Karpas-422 (cell line): ENCODE measurements around the gene TRPV2. TPM values are rescaled to one million over a fixed set of nuclear protein-coding genes. Genes with fewer than 3 reads are reported as not detected.

ENCODE experiments used
- DNase-seq: peaks from one replicate; pipeline ENCODE4 v3.0.0-alpha.2; 2015
- H2AFZ ChIP-seq: fragments of 200-600 bp; sonication (generic); 2 replicates; pipeline ENCODE4 v1.6.1; 2014; ENCODE audit warnings: antibody characterized with exemption, low read length, mixed read lengths
- H3K27ac ChIP-seq: fragments of 200-600 bp; sonication (generic); 2 replicates; pipeline ENCODE4 v1.5.1; 2014; ENCODE audit warnings: mild to moderate bottlenecking, low read length, moderate library complexity
- H3K27me3 ChIP-seq: fragments of 200-600 bp; sonication (generic); 2 replicates; pipeline ENCODE4 v1.6.1; 2014; ENCODE audit warnings: low read length, mixed read lengths
- H3K36me3 ChIP-seq: fragments of 200-600 bp; sonication (generic); 2 replicates; pipeline ENCODE4 v1.6.1; 2014; ENCODE audit warnings: low read length, mixed read lengths; ENCODE audit not compliant: insufficient read depth
- H3K4me1 ChIP-seq: fragments of 200-600 bp; sonication (generic); 2 replicates; pipeline ENCODE4 v1.6.1; 2014; ENCODE audit warnings: mild to moderate bottlenecking, low read length, mixed read lengths
- H3K4me2 ChIP-seq: fragments of 200-600 bp; sonication (generic); 2 replicates; pipeline ENCODE4 v1.6.1; 2014; ENCODE audit warnings: low read length, low read depth, mild to moderate bottlenecking; ENCODE audit not compliant: poor library complexity, severe bottlenecking
- H3K4me3 ChIP-seq: fragments of 200-600 bp; sonication (generic); 2 replicates; pipeline ENCODE4 v1.5.1; 2014; ENCODE audit warnings: mild to moderate bottlenecking, antibody characterized with exemption, low read length, mixed read lengths
- H3K79me2 ChIP-seq: fragments of 200-600 bp; sonication (generic); 2 replicates; pipeline ENCODE4 v1.6.1; 2014; ENCODE audit warnings: mild to moderate bottlenecking, low read length, mixed read lengths
- H3K9ac ChIP-seq: fragments of 200-600 bp; sonication (generic); 2 replicates; pipeline ENCODE4 v1.6.0; 2014; ENCODE audit warnings: low read length
- H3K9me2 ChIP-seq: fragments of 200-600 bp; sonication (generic), shearing (Covaris generic); replicated peaks from 2 replicates; pipeline ENCODE4 v1.6.0; 2014; ENCODE audit warnings: mild to moderate bottlenecking, low read length, moderate library complexity; ENCODE audit not compliant: insufficient read depth
- H3K9me3 ChIP-seq: fragments of 300-700, 200-600 bp; sonication (generic); 2 replicates; pipeline ENCODE4 v1.6.1; 2014; ENCODE audit warnings: low read length, mixed read lengths
- H4K20me1 ChIP-seq: fragments of 200-600 bp; sonication (generic); 2 replicates; pipeline ENCODE4 v1.6.1; 2014; ENCODE audit warnings: mild to moderate bottlenecking, antibody characterized with exemption, low read length, low read depth; ENCODE audit not compliant: insufficient read depth
- total RNA-seq: library from RNA; depleted of rRNA; stranded (reverse); fragments of >200 nt; shearing (Covaris generic); gene quantifications from 2 replicates; pipeline ENCODE4 v1.2.3, GENCODE V29; 2014; ENCODE audit warnings: low replicate concordance

Gene TRPV2
- total RNA-seq, 1 experiment from 2014 or later = 14.2 TPM

DNA sequence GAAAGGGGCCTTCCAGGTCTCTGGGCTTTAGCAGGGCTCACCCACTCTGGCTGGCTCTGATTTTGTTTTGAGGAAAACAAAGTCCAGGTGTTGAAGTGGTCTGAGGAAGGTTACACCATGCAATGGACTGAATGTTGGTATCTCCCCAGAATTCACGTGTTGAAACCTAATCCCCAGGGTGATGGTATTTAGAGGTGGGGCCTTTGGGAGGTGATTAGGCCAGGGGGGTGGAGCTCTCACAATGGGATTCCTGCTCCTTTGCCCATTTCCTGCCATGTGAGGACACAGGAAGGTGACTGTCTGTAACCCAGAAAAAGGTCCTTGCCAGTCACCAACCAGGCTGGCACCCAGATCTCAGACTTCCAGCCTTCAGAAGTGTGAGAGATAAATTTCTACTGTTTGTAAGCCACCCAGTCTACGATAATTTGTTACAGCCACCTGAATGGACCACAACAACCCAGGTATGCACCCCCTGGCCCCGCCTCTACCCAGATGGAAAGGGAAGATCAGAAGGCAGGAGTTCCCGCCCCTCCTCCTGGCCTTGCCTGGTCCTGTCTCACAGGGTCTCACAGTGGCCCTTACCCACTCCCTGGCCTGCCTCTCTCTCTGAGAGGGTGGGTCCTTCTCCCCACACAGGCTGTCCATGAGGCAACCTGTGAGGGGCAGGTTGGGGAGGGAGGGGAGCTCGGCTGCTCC is 44.6 kb downstream of the TRPV2 start:
- H3K79me2 ChIP-seq = no peaks in the 10 kb centered on the region
- no peaks in the 10 kb centered on the region for H3K27me3 ChIP-seq
- H3K4me1 ChIP-seq = no peaks in the 10 kb centered on the region
- H3K36me3 ChIP-seq = no peaks in the 10 kb centered on the region
- no peak overlapping the region for H3K4me3 ChIP-seq
- no peaks in the 10 kb centered on the region for H4K20me1 ChIP-seq
- no peak overlapping the region for H3K27ac ChIP-seq
- no peak for DNase-seq
- H3K9me2 ChIP-seq = no peaks in the 10 kb centered on the region
- H3K4me2 ChIP-seq = no peak overlapping the region
- no peak overlapping the region for H2AFZ ChIP-seq
- no peak overlapping the region for H3K9ac ChIP-seq
- H3K9me3 ChIP-seq = no peaks in the 10 kb centered on the region

DNA sequence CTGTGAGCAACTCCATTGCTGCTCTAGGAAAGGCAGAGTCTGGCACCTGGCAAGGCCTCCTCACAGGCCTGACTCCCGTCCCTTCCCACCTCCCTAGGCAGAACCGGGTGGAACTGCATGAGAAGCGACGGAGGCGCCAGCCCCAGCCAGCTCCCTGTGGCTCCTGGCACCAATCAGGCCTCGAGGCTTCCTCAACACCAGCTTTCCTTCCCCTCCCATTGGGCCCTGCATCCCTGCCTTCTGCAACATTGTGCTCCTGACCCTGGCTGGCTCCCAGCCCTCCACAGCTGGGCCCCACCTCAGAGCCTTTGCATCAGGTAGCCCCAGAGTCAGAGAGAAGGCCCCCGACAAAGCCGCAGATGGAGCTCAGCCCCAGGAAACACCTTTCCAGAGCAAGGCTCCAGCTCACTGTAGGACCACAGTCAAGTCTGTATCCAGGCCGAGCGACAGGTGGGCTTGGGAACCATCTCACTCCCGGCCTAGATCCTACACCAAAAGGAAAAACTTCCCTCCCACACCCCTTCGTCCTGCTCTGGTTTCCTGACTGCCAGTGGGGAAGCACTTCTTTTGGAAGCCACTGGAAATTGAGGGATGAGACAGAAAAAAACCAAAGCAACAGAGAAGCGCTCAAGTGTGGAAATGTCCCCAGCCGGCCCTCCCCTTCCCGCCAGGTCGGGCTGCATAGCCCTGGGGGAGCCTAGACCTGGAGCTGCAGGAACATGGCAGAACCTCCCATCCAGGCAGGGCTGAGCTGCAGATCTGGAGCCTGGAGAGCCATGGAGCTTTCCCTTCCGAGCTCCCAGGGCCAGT is 45.6 kb downstream of the TRPV2 start:
- H3K9ac ChIP-seq = no peak overlapping the region
- H3K9me2 ChIP-seq = no peaks in the 10 kb centered on the region
- H3K9me3 ChIP-seq = no peaks in the 10 kb centered on the region
- H3K79me2 ChIP-seq = no peaks in the 10 kb centered on the region
- H3K27me3 ChIP-seq = no peaks in the 10 kb centered on the region
- no peaks in the 10 kb centered on the region for H3K4me1 ChIP-seq
- H3K4me2 ChIP-seq = no peak overlapping the region
- no peaks in the 10 kb centered on the region for H3K36me3 ChIP-seq
- no peak overlapping the region for H3K27ac ChIP-seq
- H3K4me3 ChIP-seq = no peak overlapping the region
- no peaks in the 10 kb centered on the region for H4K20me1 ChIP-seq
- H2AFZ ChIP-seq = no peak overlapping the region
- no peak for DNase-seq

DNA sequence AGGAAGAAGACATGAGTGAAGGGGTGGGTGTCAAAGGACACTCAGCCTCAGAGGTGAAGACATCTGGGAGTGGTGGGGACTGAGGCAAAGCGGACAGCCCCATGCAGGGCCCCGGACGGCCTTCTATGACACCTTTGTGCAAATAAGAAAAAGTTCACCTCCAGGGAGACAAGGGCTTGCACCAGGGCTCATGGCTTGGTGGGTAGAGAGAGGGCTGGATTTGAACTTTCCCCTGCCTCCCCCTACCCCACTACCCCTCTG is 46.2 kb downstream of the TRPV2 start:
- no peaks in the 10 kb centered on the region for H3K4me1 ChIP-seq
- no peak overlapping the region for H3K4me3 ChIP-seq
- H3K79me2 ChIP-seq = no peaks in the 10 kb centered on the region
- no peak overlapping the region for H3K27ac ChIP-seq
- DNase-seq = no peak
- no peak overlapping the region for H3K9ac ChIP-seq
- H3K4me2 ChIP-seq = no peak overlapping the region
- H3K9me2 ChIP-seq = no peaks in the 10 kb centered on the region
- H2AFZ ChIP-seq = no peak overlapping the region
- no peaks in the 10 kb centered on the region for H3K27me3 ChIP-seq
- no peaks in the 10 kb centered on the region for H4K20me1 ChIP-seq
- H3K9me3 ChIP-seq = no peaks in the 10 kb centered on the region
- no peaks in the 10 kb centered on the region for H3K36me3 ChIP-seq

DNA sequence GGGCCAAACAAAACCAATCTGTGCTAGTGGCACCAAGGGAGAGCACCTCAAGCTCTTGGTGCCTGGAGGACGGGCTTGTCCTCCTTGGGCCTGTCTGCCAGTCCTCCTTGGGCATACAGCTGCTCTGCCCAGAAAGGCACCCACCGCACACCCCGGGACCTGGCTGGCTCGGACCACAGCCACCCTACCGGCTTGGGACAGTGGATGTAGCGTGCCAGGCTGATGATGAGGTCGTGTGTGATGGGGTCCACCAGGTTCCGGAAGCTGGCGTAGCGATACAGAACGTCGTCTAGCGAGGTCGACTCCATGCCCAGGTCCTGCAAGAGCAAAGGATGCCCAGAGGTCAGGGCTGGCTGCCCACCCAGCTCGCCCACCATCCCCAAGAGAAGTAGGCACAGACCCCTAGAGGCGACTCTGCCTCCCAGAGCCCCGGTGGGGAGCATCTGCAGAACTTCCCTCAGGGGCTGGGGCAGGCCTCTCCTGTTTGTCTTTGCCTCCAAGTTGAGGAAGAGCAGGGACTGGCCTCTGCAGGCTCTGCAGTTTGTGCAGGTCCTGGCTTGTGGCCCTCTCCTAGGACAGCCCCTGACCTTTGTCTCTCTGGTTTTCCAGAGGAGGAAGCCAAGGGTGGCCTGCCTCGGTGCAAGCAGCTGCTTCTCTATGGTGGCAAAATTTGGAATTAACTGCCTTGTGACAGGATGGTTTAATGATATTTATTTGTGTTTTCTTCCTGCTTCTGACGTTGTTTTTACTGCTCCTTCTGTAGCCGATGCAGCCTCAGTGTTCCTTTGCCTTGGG is 46.9 kb downstream of the TRPV2 start:
- Histone ChIP-seq H2AFZ (no peak overlapping the region), H3K4me2 (no peak overlapping the region), H3K9me2 (no peaks in the 10 kb centered on the region), H3K27ac (no peak overlapping the region), H4K20me1 (no peaks in the 10 kb centered on the region), H3K9ac (no peak overlapping the region), H3K9me3 (no peaks in the 10 kb centered on the region), H3K36me3 (no peaks in the 10 kb centered on the region), H3K4me1 (no peaks in the 10 kb centered on the region), H3K27me3 (no peaks in the 10 kb centered on the region), H3K4me3 (no peak overlapping the region), H3K79me2 (no peaks in the 10 kb centered on the region)
- DNase-seq = no peak

DNA sequence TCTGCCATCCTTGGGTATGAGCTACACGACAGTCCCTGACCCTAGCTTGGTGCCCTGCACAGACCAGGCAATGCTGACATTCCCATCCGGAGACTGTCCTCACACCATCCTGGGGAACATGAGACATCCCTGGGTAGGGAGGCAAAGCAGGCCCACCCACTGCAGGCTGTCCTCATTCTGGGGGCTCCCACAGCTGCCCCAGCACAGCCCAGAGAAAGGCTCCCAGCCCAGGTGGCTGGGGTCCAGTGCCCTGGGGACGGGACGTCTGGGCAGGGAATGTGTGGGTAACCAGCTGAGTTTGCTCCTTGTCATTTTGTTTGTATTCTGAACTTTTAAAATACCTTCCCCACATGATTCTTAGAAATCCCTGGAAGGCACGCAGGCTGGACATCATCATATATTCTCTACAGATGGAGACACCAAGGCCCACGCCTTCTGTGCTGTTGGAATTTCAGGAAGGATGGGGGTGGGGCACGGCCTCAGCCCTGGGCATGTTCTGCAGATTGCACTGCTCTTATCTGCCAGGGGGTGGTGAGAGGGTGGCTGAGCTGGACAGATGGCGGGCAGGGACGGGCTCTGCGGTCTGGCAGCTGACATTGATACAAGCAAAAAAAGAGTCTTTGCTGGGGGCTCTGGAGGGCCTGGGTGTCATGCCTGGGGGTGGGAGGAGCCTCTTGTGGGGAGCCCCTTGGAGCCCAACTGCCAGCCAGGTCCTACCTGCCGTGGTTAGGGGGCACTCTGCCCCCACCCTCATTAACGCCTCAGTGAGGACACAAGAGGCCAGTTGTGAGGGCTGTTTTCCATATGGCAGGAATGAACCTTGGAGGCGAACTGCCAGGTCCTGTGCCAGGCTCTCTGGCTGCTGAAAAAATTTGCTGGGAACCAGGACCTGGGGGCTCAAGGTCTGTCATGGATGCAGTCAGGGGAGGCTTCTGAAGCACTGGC is 48.3 kb downstream of the TRPV2 start:
- Histone ChIP-seq H3K9me3 (no peaks in the 10 kb centered on the region), H3K4me1 (no peaks in the 10 kb centered on the region), H3K9ac (no peak overlapping the region), H3K79me2 (no peaks in the 10 kb centered on the region), H3K27me3 (no peaks in the 10 kb centered on the region), H3K27ac (no peak overlapping the region), H3K9me2 (no peaks in the 10 kb centered on the region), H3K4me2 (no peak overlapping the region), H2AFZ (no peak overlapping the region), H4K20me1 (no peaks in the 10 kb centered on the region), H3K36me3 (no peaks in the 10 kb centered on the region), H3K4me3 (no peak overlapping the region)
- no peak for DNase-seq

DNA sequence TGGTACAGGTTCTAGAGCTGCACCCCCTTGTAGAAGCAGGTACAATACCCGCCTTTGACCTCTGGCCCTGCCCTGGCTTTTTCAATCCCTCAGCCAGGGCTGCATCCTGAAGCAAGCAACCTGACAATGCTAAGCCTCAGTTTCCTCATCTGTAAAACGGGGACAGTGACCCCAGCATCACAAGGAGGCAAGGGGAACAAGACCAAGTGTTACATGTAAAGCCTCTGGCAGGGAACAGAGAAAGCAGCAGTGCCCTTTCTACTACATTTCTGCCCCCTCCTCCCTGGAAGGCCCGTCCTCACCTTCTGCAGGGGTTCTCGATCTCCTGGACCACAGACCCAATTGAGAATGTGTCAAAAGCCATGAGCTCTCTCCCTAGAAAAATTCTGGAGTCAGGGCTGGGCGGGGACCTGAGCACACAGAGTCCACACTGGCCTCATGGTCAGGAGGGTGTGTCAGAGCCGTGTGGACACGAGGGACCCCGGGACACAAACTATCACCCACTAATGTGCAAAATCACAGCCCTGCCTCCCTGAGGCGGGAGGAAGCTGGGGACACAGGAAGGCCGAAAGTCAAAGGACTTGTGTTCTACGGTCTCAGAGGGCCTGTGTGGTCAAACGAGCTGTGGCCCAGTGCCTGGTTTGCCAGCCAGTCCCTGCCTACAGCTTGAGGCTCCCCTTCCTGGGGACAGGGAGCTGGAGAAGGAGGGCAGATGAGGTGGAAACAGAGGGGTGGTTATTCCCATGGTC is 49.1 kb downstream of the TRPV2 start:
- H3K4me1 ChIP-seq = no peaks in the 10 kb centered on the region

DNA sequence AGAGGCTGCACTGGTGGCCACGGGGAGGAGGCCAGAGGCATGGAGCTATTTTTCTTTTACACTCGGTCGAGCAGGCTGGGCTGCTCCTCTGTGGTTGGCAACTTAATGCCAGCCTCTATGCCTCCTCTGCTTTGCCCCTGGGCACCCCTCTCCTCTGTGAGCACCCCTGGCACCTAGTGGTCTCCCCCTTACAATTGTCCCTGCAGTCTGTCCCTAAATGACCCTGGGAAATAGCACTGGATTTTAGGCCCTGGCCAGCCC is 49.6 kb downstream of the TRPV2 start:
- no peaks in the 10 kb centered on the region for H3K36me3 ChIP-seq
- DNase-seq = no peak
- H3K4me1 ChIP-seq = no peaks in the 10 kb centered on the region
- no peak overlapping the region for H3K4me2 ChIP-seq
- H3K9me2 ChIP-seq = no peaks in the 10 kb centered on the region
- H3K9ac ChIP-seq = no peak overlapping the region
- no peak overlapping the region for H2AFZ ChIP-seq
- no peaks in the 10 kb centered on the region for H3K27me3 ChIP-seq
- no peaks in the 10 kb centered on the region for H3K79me2 ChIP-seq
- no peaks in the 10 kb centered on the region for H3K9me3 ChIP-seq
- H3K27ac ChIP-seq = no peak overlapping the region
- H4K20me1 ChIP-seq = no peaks in the 10 kb centered on the region
- no peak overlapping the region for H3K4me3 ChIP-seq

More for the DNA sequence above, 49.1 kb downstream of the TRPV2 start:
- H3K79me2 ChIP-seq = no peaks in the 10 kb centered on the region
- H3K36me3 ChIP-seq = no peaks in the 10 kb centered on the region
- H4K20me1 ChIP-seq = no peaks in the 10 kb centered on the region
- H3K27me3 ChIP-seq = no peaks in the 10 kb centered on the region
- H3K9ac ChIP-seq = no peak overlapping the region
- H2AFZ ChIP-seq = no peak overlapping the region
- no peaks in the 10 kb centered on the region for H3K9me2 ChIP-seq
- DNase-seq = no peak
- no peak overlapping the region for H3K27ac ChIP-seq
- no peaks in the 10 kb centered on the region for H3K9me3 ChIP-seq
- H3K4me3 ChIP-seq = no peak overlapping the region
- no peak overlapping the region for H3K4me2 ChIP-seq
